Upper lobe of right lung (tissue), 1 donor: ENCODE data around the gene CDKAL1. TPM values are rescaled to one million over a fixed set of nuclear protein-coding genes. Genes with fewer than 3 reads are reported as not detected.

ENCODE experiments used
- ATAC-seq: fragments of 200-7000 bp; cut with Tn5 transposase; one replicate; pipeline ENCODE4 v1.9.1; 2020; ENCODE audit warnings: mild to moderate bottlenecking, moderate library complexity
- DNase-seq: peaks from one replicate; pipeline ENCODE4 v3.0.0-alpha.2; 2020
- H3K27ac ChIP-seq: fragments of 200-600 bp; one replicate; pipeline ENCODE4 v1.8.0; 2022
- H3K27me3 ChIP-seq: fragments of 200-600 bp; one replicate; pipeline ENCODE4 v1.8.0; 2022; ENCODE audit warnings: mild to moderate bottlenecking
- H3K36me3 ChIP-seq: fragments of 200-600 bp; one replicate; pipeline ENCODE4 v1.8.0; 2022
- H3K4me1 ChIP-seq: fragments of 200-600 bp; one replicate; pipeline ENCODE4 v1.8.0; 2022
- H3K4me3 ChIP-seq: fragments of 200-600 bp; one replicate; pipeline ENCODE4 v1.8.0; 2022; ENCODE audit warnings: mild to moderate bottlenecking
- H3K9me3 ChIP-seq: fragments of 200-600 bp; one replicate; pipeline ENCODE4 v1.8.0; 2022
- intact Hi-C: fragments of 100-400 bp; cut with DNase I; formaldehyde crosslinking; loops from one replicate; pipeline ENCODE4 v1.11.0; 2022
- total RNA-seq: library from RNA; stranded (reverse); fragmentation: NEBNext Ultra II Directional; extraction: Animal tissue kit (Norgen Biotek cat#: 25700); gene quantifications from one replicate; pipeline ENCODE4 v1.2.1, GENCODE V29; 2021
- TF ChIP-seq, protein P1 (sequence below): fragments of 200-600 bp; IDR thresholded peaks from one replicate; pipeline ENCODE4 v1.8.0; 2022; ENCODE audit warnings: antibody characterized with exemption
- donor health status: DM: no; HTN: yes; CAD: no; lungs with severe emphysema.

Gene CDKAL1
- total RNA-seq, 1 donor from 2014 or later = 16.0 TPM

DNA sequence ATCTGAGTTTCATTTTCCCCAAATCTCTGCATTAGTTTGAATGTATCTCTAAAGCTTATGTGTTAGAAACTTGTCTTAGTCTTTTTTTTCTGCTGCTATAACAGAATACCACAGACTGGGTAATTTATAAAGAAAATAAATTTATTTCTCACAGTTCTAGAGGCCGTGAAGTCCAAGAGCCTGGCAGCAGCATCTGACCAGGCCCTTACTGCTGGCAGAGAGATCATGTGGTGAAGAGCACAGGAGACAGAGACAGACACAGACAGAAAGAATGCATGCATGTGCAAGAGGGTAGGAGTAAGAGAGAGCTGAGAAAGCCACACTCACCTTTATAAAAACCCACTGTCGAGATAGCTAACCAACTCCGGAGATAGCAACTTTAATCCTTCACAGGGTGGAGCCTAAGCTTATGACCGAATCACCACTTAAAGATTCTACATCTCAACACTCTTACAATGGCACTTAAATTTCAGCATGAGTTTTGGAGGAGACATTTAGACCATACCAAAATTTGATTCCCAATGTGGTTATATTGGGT lies 646.6 kb downstream of the CDKAL1 start:
- TF ChIP-seq, protein P1, sequence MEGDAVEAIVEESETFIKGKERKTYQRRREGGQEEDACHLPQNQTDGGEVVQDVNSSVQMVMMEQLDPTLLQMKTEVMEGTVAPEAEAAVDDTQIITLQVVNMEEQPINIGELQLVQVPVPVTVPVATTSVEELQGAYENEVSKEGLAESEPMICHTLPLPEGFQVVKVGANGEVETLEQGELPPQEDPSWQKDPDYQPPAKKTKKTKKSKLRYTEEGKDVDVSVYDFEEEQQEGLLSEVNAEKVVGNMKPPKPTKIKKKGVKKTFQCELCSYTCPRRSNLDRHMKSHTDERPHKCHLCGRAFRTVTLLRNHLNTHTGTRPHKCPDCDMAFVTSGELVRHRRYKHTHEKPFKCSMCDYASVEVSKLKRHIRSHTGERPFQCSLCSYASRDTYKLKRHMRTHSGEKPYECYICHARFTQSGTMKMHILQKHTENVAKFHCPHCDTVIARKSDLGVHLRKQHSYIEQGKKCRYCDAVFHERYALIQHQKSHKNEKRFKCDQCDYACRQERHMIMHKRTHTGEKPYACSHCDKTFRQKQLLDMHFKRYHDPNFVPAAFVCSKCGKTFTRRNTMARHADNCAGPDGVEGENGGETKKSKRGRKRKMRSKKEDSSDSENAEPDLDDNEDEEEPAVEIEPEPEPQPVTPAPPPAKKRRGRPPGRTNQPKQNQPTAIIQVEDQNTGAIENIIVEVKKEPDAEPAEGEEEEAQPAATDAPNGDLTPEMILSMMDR = no peak

GRCh38 chr6:21181866-21182265 lies 647.6 kb downstream of the CDKAL1 start:
- TF ChIP-seq, protein P1 = no peak
- Histone ChIP-seq H3K27ac (no peak overlapping the region), H3K9me3 (no peaks in the 10 kb centered on the region), H3K4me1 (no peaks in the 10 kb centered on the region), H3K4me3 (no peak overlapping the region), H3K36me3 (no peaks in the 10 kb centered on the region), H3K27me3 (no peaks in the 10 kb centered on the region)
- DNase-seq = no peak
- no peak for ATAC-seq
- intact Hi-C loops = no loop called here

More for the DNA sequence above, 646.6 kb downstream of the CDKAL1 start:
- Histone ChIP-seq H3K9me3 (no peaks in the 10 kb centered on the region), H3K4me1 (no peaks in the 10 kb centered on the region), H3K36me3 (no peaks in the 10 kb centered on the region), H3K27ac (no peak overlapping the region), H3K4me3 (no peak overlapping the region), H3K27me3 (no peaks in the 10 kb centered on the region)
- no peak for ATAC-seq
- no peak for DNase-seq
- intact Hi-C loops = no loop called here

- H3K27ac ChIP-seq = no peak overlapping the region
- TF ChIP-seq, protein P1 = no peak
- no peaks in the 10 kb centered on the region for H3K27me3 ChIP-seq
- DNase-seq (no peak), ATAC-seq (no peak)
- intact Hi-C loops = no loop called here
- H3K4me3 ChIP-seq = no peak overlapping the region
- H3K36me3 ChIP-seq = no peaks in the 10 kb centered on the region
- no peaks in the 10 kb centered on the region for H3K9me3 ChIP-seq
- no peaks in the 10 kb centered on the region for H3K4me1 ChIP-seq
These were observed 648.3 kb downstream of the CDKAL1 start for GRCh38 chr6:21182589-21182988.

DNA sequence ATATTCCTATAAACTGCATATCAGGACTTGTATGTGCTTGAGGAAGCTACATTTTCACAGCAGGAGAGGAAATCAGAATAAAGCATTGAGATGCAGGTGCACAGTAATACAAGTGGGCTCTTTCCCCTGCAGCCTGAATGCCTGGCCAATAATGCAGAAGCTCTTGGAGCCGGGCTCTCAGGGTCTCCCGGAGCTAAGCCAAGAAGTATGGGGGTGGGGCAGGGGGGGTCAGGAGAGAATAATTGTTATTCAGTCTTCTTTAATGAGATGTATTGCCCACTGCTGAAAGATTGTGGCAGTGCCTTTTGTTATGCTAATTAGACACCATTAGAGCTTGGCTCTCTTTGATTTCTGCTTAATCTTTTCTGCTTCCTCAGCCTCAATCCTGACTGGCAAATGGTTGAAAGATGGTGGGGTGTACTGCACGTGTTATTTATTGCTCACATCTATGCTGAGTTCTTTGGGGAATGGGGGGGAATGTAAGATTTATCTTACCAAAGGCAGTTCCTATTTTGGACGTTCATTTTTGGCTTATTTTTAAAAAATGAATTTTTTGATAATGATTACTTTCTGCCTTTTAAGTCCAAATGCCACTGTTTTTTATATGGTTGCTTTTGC lies 651.7 kb downstream of the CDKAL1 start:
- Histone ChIP-seq H3K27ac (no peak overlapping the region), H3K9me3 (no peaks in the 10 kb centered on the region), H3K36me3 (no peaks in the 10 kb centered on the region), H3K4me1 (no peaks in the 10 kb centered on the region), H3K27me3 (no peaks in the 10 kb centered on the region), H3K4me3 (no peak overlapping the region)
- TF ChIP-seq, protein P1 = no peak
- no peak for ATAC-seq
- DNase-seq = no peak
- intact Hi-C loops = no loop called here

DNA sequence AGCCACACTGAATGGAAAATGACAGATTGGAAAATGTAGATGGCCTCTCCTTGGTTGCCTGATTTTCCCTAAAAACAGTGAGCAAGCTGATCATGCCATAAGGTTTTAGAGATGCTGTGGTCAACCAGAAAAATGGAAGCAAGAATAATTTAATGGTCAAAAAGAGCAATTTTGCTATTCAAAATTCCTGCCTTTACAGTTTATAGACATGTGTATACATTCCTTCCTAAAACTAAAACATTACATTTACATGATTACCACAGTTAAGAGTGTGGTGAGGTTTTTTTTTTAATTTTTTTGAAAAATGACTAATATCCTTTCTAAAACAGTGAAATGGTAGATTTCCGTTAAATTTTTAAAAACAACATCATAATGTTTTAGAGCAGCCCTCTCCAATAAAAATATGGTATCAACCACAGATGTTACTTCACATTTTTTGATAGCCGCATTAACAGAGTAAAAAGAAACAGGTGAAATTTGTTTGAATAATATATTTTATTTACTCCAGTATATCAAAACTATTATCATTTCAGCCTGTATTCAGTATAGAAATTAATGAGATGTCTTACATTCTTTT lies 652.3 kb downstream of the CDKAL1 start:
- ATAC-seq (no peak), DNase-seq (no peak)
- no peaks in the 10 kb centered on the region for H3K9me3 ChIP-seq
- no peaks in the 10 kb centered on the region for H3K36me3 ChIP-seq
- no peaks in the 10 kb centered on the region for H3K27me3 ChIP-seq
- TF ChIP-seq, protein P1 = no peak
- no peak overlapping the region for H3K4me3 ChIP-seq
- H3K4me1 ChIP-seq = no peaks in the 10 kb centered on the region
- H3K27ac ChIP-seq = no peak overlapping the region
- intact Hi-C loops = no loop called here
